GM06990 (cell line): ENCODE results near the gene OPCML.

Experiments
- DNase-seq: peaks from one replicate; pipeline ENCODE4 v3.0.0-alpha.2; 2011; ENCODE audit not compliant: insufficient read length; ENCODE audit errors: extremely low read depth
- H3K27me3 ChIP-seq: replicated peaks from 2 replicates; pipeline ENCODE4 v1.6.0; 2011; ENCODE audit warnings: low read length; ENCODE audit not compliant: control insufficient read depth, insufficient read depth
- H3K36me3 ChIP-seq: 2 replicates; pipeline ENCODE4 v1.5.1; 2011; ENCODE audit warnings: low read length; ENCODE audit not compliant: control insufficient read depth, insufficient read depth
- H3K4me3 ChIP-seq: replicated peaks from 2 replicates; pipeline ENCODE4 v1.5.1; 2011; ENCODE audit warnings: low read depth, mild to moderate bottlenecking, control low read depth, low read length
- TF ChIP-seq, protein P1 (sequence below): IDR thresholded peaks from 2 replicates; pipeline ENCODE4 v1.5.1; 2011; ENCODE audit warnings: low read length, control low read depth, mild to moderate bottlenecking, inconsistent platforms; ENCODE audit not compliant: insufficient read depth, poor library complexity, severe bottlenecking

Gene OPCML

DNA sequence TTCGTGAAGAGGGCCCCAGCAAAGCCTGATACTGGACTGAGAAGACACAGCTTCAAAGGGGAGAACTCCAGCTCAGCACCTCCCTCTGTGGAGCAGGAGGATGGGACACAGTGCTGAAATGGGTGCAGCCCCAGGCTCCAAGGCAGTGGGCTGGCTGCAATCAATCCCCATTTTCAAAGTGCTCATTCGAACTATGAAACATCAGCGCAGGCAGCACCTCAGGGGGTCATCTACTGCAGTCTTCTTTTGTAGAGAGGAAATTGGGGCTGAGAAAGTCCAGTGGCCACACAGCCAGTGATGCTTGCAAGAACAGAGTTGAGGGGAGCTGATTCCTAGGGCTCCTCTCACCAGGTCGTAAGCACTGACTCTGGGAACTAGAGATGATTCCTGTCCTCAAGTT, 25.1 kb downstream of the OPCML start:
- no peaks in the 10 kb centered on the region for H3K36me3 ChIP-seq
- no peaks in the 10 kb centered on the region; the same call in none of the 2 replicates for H3K27me3 ChIP-seq
- no peak overlapping the region for H3K4me3 ChIP-seq
- TF ChIP-seq, protein P1, sequence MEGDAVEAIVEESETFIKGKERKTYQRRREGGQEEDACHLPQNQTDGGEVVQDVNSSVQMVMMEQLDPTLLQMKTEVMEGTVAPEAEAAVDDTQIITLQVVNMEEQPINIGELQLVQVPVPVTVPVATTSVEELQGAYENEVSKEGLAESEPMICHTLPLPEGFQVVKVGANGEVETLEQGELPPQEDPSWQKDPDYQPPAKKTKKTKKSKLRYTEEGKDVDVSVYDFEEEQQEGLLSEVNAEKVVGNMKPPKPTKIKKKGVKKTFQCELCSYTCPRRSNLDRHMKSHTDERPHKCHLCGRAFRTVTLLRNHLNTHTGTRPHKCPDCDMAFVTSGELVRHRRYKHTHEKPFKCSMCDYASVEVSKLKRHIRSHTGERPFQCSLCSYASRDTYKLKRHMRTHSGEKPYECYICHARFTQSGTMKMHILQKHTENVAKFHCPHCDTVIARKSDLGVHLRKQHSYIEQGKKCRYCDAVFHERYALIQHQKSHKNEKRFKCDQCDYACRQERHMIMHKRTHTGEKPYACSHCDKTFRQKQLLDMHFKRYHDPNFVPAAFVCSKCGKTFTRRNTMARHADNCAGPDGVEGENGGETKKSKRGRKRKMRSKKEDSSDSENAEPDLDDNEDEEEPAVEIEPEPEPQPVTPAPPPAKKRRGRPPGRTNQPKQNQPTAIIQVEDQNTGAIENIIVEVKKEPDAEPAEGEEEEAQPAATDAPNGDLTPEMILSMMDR = no peak
- DNase-seq = no peak

DNA sequence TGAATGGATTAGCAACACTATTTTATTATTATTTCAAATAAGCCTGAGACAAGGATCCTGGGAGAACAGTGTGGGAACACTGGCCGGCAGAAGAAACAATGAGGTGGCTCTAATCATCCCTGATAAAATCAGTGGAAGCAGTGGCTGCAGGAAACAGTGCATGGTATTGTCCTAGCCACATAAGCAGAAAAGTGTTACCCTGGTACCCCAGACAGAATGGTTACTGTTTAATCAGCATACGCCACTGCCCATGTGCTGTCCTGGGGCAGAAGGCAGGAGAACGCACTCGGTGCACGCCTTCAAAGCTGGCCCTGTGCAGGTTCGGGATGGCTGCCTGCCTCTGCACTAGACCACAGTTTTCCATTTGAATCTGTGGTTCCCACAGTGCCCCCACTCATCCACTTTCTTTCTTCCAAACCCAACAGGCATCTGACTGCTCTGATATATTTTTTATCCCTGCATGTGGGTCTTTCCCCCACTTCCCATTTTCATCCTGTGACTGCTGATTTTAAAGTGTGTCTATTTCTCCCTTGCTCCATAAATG, 25.7 kb downstream of the OPCML start:
- TF ChIP-seq, protein P1 = no peak
- no peak overlapping the region for H3K4me3 ChIP-seq
- H3K27me3 ChIP-seq = no peaks in the 10 kb centered on the region; the same call in none of the 2 replicates
- no peak for DNase-seq
- no peaks in the 10 kb centered on the region for H3K36me3 ChIP-seq

DNA sequence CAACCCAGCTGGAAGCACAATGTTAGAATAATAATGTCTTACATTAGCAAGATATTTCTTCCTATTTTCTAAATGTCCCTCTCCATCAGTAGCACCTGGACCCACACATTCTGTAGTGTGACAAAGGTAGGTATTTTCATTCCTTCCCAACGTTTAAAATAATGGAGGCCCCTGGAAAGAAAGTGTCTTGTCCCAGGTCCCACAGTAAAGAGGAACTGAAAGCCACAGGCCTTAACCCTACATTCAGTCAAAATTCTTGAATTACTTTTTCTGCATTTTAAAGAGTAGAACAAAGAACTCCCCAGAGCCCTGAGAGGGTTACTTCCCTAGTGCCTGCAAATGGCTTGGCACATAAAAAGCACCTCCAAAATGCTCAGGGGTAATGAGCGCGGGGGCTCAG, 26.3 kb downstream of the OPCML start:
- DNase-seq = peak; percentile 9
- H3K36me3 ChIP-seq = no peaks in the 10 kb centered on the region
- no peaks in the 10 kb centered on the region; the same call in none of the 2 replicates for H3K27me3 ChIP-seq
- no peak overlapping the region for H3K4me3 ChIP-seq
- TF ChIP-seq, protein P1 = no peak

DNA sequence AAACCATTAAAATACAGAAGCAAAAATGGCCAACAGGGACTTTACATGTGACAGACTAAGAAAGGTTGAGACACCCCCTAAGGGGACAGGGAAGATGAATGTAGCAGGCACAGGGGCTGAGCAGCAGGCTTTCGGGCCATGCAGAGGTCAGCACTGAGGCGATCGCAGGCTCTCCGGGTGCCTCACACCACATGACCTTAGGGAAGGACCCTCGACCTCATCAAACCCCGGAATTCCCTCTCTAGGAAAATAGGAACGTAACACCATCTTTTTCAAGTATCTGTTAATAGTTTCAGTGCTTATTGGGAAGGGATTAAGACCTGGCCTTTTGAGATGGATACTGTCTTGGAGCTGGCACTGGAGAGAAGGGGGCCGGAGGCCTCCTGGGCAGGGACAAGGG, 27.4 kb downstream of the OPCML start:
- TF ChIP-seq, protein P1 = no peak
- DNase-seq = no peak
- H3K27me3 ChIP-seq = no peaks in the 10 kb centered on the region; the same call in none of the 2 replicates
- H3K4me3 ChIP-seq = no peak overlapping the region
- no peaks in the 10 kb centered on the region for H3K36me3 ChIP-seq

DNA sequence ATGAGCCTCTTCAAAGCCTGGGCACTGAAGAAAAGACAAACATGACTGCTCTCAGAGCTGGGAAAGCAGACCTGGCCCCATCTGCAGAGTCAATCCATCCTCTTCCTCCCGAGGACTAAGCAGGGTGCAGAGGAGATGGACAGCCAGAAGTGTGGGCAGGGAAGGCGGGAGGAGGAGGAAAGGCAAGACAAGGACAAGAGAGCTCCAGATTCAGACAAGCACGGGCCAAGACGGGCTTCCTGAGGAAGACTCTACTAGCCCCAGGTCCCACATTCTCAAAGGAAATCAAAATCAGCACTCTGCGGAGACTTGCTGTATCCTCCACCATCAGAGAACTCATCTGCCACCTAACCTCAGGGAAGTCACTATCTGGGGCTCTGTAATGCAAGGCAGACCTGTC, 28.5 kb downstream of the OPCML start:
- no peak overlapping the region for H3K4me3 ChIP-seq
- no peak for DNase-seq
- TF ChIP-seq, protein P1 = no peak
- no peaks in the 10 kb centered on the region for H3K36me3 ChIP-seq
- no peaks in the 10 kb centered on the region; the same call in none of the 2 replicates for H3K27me3 ChIP-seq

DNA sequence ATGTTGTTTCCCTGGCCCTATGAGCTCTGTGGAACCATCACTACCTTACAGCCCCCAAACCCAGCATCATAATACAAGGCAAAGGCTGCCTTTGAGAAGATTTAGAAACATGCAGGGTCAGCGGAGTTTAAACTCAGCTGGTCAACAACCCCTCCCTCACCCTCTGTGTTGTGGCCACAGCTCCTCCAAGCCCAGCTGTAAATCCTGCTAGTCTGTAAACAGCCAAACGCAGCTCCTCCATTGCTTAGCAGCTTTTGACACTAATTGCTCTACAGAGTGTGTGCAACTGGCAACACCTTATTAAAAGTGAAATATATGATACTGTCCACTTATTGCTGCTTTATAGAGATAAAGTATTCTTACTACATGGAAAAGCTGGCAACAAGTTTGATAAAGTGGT, 29.1 kb downstream of the OPCML start:
- Histone ChIP-seq H3K27me3 (no peaks in the 10 kb centered on the region; the same call in none of the 2 replicates), H3K4me3 (no peak overlapping the region), H3K36me3 (no peaks in the 10 kb centered on the region)
- TF ChIP-seq, protein P1 = no peak
- no peak for DNase-seq
